PFSK-1 (cell line): ENCODE measurements around the gene MUC2.

Experiments used
- FOXP2 ChIP-seq: optimal IDR thresholded peaks from 2 replicates; pipeline ENCODE3; 2011; ENCODE audit warnings: borderline replicate concordance, control low read depth, inconsistent platforms; ENCODE audit not compliant: insufficient read depth; ENCODE audit errors: extremely low read length, extremely low read depth
- POLR2AphosphoS5 ChIP-seq: IDR thresholded peaks from 2 replicates; pipeline ENCODE4 v1.6.1; 2012; ENCODE audit warnings: low read depth, mild to moderate bottlenecking, control low read depth, low read length, moderate library complexity
- REST ChIP-seq, 2 experiments: IDR thresholded peaks; 2 replicates each; pipeline versions ENCODE4 v1.6.1 to v1.8.0; 2011 to 2012; ENCODE audit warnings: low read depth in 2 of 2, low read length in 2 of 2, control low read depth in 1 of 2, inconsistent platforms in 1 of 2, mild to moderate bottlenecking in 1 of 2, moderate library complexity in 1 of 2; ENCODE audit not compliant: insufficient read depth in 1 of 2
- SIN3A ChIP-seq: IDR thresholded peaks from 2 replicates; pipeline ENCODE4 v1.6.1; 2012; ENCODE audit warnings: mild to moderate bottlenecking, low read length, moderate library complexity, borderline replicate concordance; ENCODE audit not compliant: insufficient read depth
- TAF1 ChIP-seq: IDR thresholded peaks from 2 replicates; pipeline ENCODE4 v1.6.1; 2012; ENCODE audit warnings: low read length, control low read depth, borderline replicate concordance; ENCODE audit not compliant: insufficient read depth

GRCh38 chr11:1102996-1103395, 28.3 kb downstream of the MUC2 start:
- no peak for TF ChIP-seq POLR2AphosphoS5
- TF ChIP-seq REST (IDR thresholded peaks at IDR 0.05; ENCODE audit: insufficient read depth in 1 of 2, low read depth in 2 of 2, low read length in 2 of 2): no peak
- no peak for TF ChIP-seq SIN3A
- TF ChIP-seq TAF1: no peak
- TF ChIP-seq FOXP2: no peak
